GM12878 (cell line): Measurements from ENCODE around the gene CREB3L4. TPM values are rescaled to one million over a fixed set of nuclear protein-coding genes. Genes with fewer than 3 reads are reported as not detected.

Experiments
- CREM ChIP-seq: IDR thresholded peaks from 2 replicates; pipeline ENCODE4 v1.6.1; 2014; ENCODE audit warnings: antibody characterized with exemption, low read depth
- EZH2 ChIP-seq: IDR thresholded peaks from 2 replicates; pipeline ENCODE4 v1.6.1; 2012; ENCODE audit warnings: low read depth, mild to moderate bottlenecking, control low read depth, inconsistent platforms, low read length, borderline replicate concordance; ENCODE audit not compliant: control insufficient read depth
- GATAD2B ChIP-seq: fragments of 450-650 bp; conservative IDR thresholded peaks from 2 replicates; pipeline ENCODE4 v1.6.1; 2017; ENCODE audit warnings: low read depth, mild to moderate bottlenecking, moderate library complexity
- NR2C2 ChIP-seq: IDR thresholded peaks from 2 replicates; pipeline ENCODE4 v1.6.1; 2011; ENCODE audit warnings: borderline replicate concordance, low read depth; ENCODE audit not compliant: control insufficient read depth, insufficient read length
- POLR2AphosphoS5 ChIP-seq: IDR thresholded peaks from 2 replicates; pipeline ENCODE4 v1.6.1; 2011; ENCODE audit warnings: mild to moderate bottlenecking, low read length, inconsistent platforms
- ZBTB40 ChIP-seq: fragments of 450-650 bp; IDR thresholded peaks from 2 replicates; pipeline ENCODE4 v1.6.1; 2016; ENCODE audit warnings: mild to moderate bottlenecking, moderate library complexity, borderline replicate concordance
- polyA plus RNA-seq, 11 experiments: library from polyadenylated mRNA; depleted of rRNA in 4 of 11; unstranded in 6 of 11; stranded (reverse) in 5 of 11; fragments of >200 nt; fragmentation: Nextera tagmentation in 4 of 11; fragmentation: Illumina TruSeq in 1 of 11; extraction: Ambion mirVana in 4 of 11; extraction: Trizol in 1 of 11; gene quantifications; 1 replicate in 1 of 11; 2 replicates in 10 of 11; pipeline versions ENCODE4 v1.2.1 to v1.2.3, GENCODE V29; 2011 to 2016; ENCODE audit warnings: inconsistent platforms in 2 of 11, missing spikeins in 2 of 11, low read depth in 1 of 11
- total RNA-seq, 4 experiments: library from RNA; depleted of rRNA in 3 of 4; stranded (reverse); fragments of >200 nt in 3 of 4; fragmentation: Illumina TruSeq in 1 of 4; extraction: Trizol in 1 of 4; gene quantifications; 2 replicates each; pipeline versions ENCODE4 v1.2.1 to v1.2.3, GENCODE V29; 2013 to 2021

Gene CREB3L4
- total and polyA plus RNA-seq, 10 of the 15 experiments (the other 5 are each of a cell fraction or from before 2014, with no cell fraction given) = 9.7 to 14.0 (median 12.1) TPM

GRCh38 chr1:153944005-153944826, 23.5 kb upstream of the CREB3L4 start (continued):
- TF ChIP-seq ZBTB40 = no peak
- peak; percentile 18; the same call in 1 of the 2 replicates for TF ChIP-seq POLR2AphosphoS5
- TF ChIP-seq NR2C2 = no peak
- TF ChIP-seq EZH2 = no peak
- no peak for TF ChIP-seq GATAD2B
- TF ChIP-seq CREM = peak; percentile 90
